Retina (tissue), 1 donor: Measurements from ENCODE around the gene MAP2K3.
A peak's percentile ranks its signal among the peaks of the same experiment; 100 is the strongest.

Experiments used
- DNase-seq: peaks from one replicate; pipeline ENCODE4 v3.0.0-alpha.2; 2016

MAP2K3 gene

GRCh38 chr17:21284319-21285163 is at the start of gene MAP2K3:
MAP2K3 (plus strand) TSS chr17:21284711; CDS start chr17:21284921, 210 bp downstream.
- peak; percentile 99 for DNase-seq

GRCh38 chr17:21235921-21236320 is 48.6 kb upstream of the MAP2K3 start:
- no peak for DNase-seq

- DNase-seq, result no peak
Measured at GRCh38 chr17:21239680-21240368, 44.7 kb upstream of the MAP2K3 start.

DNA sequence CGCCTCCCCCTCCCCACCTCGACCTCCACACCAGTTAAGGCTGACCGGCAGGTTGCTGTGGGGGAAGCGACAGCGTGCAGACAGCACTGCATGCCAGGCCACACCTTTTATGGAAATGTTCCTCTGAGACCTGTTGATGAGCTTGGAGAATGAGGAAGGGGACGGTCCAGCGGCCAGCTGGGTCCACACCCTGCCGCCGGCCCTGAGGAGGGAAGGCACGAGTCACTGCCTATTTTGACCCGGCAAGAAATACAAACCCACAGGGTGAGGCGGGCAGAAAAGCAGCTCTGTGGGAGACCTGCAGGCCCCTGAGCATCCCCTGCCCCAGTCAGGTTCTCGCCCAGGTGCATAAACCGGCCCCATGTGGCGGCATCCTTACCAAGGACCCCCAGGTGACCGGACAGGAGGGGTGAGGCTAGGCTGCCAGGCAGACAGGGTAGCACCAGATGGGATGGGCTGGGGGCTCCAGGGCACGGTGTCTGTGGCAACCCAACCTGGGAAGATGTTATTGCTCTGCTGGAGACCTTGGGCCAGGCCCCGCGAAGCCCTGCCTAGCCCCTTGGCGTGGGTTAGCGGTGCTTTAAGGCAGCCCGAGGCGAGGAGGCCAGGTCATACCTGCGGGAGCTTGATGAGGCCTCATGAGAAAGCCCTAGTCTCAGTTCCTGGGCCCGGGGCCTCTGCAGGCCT is 44.0 kb upstream of the MAP2K3 start:
- no peak for DNase-seq

DNA sequence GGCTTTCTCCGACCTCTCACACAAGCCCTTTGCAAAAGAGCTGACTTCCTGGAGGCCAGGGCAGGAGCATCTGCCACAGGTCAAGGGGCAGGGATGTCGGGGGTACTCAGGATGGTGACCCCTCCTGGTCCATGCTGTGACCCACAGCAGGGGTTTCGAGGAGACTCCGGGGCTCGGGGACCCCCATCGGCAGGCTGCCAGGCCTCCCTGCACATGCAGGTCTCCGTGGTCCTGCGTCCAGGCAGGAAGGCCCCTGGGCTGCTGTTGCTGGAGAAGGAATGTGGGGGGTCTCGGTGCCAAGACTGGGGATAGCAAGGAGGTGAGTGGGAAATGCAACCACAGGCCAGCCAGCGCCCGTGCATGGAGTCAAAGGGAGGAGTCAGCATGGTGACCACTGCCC is 42.9 kb upstream of the MAP2K3 start:
- DNase-seq, result no peak

DNA sequence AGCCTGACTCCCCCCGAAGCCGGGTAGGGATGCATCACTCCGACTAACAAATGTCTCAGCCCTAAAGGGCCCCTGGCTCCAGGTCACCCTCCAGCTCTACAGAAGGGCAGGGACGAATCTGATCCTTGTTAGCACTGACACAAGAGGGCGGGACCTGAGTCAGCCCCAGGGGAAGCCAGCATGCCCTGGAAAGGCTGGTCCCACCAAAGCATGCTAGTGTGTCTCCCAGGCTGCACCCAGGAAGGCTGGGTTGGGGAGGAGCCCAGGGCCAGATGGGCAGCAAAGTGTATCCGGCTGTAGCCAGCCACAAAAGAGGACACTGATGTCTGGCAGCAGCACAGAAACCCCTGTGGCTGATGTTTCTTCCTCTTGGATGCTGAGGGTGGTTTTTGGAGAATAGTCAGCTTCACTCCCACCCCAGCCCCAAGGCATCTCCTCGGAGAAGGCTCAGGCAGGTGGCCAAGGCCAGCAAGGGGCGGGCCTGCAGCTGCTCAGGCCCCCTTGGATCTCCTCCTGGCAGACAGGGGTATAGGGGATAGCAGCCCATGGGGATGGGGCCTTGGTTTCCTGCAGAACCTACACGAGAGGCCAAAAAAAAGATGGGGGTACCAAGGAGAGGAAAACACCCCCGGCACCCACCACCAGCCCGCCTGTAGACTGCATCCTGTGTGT is 42.3 kb upstream of the MAP2K3 start:
- DNase-seq, result no peak

GRCh38 chr17:21242780-21243515 is 41.6 kb upstream of the MAP2K3 start:
- DNase-seq, result no peak

DNA sequence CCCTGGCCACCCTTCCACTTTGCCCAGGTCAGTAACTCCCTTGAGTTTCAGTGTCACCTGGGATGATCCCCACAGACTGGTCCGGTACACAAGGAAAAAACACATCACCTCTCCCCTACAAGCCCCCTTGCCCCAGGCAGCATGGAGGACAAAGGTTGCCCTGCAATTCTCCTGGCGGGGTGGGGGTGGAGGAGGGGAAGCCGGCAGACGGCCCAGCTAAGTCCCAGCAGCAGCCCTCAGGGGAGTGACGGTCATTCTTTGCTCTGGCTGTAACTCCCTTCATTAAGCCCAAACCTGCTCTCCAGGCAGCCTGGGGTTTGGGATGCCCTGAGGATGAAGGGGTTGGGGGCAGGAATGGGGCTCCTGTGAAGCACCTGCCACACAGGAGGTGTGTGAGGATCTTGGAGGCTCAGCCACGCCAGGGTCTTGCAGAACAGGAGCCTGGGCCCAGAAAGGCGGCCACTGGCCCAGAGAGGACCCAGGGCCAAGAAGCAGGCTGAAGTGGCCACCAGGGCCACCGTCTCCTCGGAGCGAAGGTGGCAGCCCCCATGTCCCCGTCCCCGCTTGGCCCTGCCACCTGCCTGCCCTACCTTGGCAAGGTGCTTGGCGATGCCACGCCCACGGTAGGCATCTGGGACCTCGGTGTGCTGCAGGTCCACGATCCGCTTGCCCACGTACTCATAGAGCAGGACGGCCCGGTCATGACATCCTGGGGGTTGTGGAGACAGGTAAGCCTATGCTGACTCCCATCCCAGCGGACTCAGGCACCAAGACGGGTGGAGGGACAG is 40.8 kb upstream of the MAP2K3 start:
- DNase-seq, result no peak

- DNase-seq, result no peak
Measured at GRCh38 chr17:21245639-21246084, 38.8 kb upstream of the MAP2K3 start.

DNA sequence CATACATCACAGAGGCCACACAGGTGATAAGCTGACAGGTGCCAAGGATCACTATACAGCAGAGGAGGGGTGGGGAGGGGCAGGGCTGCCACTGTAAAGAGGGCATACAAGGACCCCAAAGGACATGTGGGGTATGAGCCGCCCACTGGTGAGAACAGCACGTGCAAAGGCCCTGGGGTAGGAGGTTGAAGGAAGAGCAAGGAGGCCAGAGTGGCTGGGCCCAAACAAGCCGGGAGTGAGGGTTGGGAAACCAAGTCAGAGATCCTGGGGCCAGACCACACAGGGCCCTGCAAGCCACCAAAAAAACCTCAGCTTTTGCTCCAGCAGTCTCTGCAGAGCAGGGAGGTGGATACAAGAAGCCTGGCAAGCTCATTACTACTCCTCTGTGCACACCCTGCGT is 37.8 kb upstream of the MAP2K3 start:
- no peak for DNase-seq

DNA sequence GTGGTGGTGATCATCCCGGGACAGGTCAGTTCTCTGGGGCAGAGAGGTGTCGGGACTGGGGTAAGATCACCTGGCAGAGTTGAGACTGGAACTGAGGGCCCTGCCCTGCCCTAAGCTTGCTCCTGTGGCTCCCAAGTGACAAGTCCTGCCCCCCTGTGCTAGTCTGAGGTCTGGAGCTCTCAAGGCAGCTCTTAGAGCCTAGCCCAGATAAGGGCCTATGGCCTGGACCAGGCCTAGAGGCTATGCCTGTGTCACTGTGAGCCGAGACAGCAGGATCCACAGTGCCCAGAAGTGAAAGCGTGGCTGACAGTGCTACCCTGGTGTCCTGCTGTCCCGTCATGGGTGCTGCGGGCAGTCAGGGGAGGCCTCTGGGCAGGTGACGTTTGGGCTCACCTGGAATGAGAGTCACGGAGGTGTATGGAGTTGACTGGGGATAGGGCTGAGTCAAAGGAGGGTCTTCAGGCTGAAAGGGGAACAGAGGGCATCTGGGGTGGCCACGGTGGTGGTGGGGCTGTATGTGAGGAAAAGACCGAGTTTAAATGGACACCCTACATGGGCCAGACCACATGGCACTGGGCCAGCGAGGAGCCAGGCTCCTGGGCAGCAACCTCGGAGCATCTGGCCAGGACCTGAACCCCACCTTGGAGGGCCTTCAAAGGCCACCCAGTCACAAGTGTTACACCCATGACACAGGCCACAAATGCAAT is 36.8 kb upstream of the MAP2K3 start:
- no peak for DNase-seq

- DNase-seq, result no peak
Measured at GRCh38 chr17:21248500-21248899, 36.0 kb upstream of the MAP2K3 start.

DNA sequence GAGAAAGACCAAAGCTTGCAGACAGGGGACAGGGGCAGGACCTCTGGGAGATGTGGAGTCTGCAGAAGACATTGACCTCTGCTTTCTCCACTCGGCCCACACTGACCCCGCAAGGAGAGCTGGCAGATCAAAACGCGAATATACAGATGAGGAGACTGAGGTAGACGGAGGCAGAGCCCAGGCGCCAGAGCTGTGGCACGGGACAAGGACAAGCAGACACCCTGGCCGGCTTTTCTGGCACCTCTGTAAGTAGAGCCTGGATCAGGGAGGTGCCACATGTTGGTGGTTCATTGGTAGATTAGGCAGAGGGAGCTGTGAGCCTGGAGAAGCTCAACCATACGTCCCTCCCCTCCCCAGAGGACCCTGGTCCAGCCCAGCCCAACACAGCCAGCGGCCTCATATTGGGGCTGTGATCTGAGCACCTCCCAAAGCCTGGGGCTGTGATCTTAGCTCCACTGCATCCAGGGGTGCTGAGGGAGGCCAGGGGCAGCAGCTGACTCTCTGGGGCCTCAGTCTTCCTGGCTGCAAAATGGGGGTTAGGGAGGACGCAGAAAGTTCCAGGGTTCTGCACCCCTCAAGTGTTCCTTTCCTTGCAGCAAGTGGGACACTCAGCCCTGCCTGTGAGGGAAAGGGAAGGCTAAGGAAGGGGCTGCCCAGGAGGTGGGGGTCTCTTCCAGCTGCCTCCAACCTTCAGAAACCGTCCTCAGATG is 35.3 kb upstream of the MAP2K3 start:
- DNase-seq, result no peak

GRCh38 chr17:21249920-21250703 is 34.4 kb upstream of the MAP2K3 start:
- no peak for DNase-seq

- no peak for DNase-seq
Measured at GRCh38 chr17:21250854-21251253, 33.7 kb upstream of the MAP2K3 start.

GRCh38 chr17:21251337-21252010 is 33.0 kb upstream of the MAP2K3 start:
- no peak for DNase-seq

GRCh38 chr17:21252289-21252795 is 32.2 kb upstream of the MAP2K3 start:
- DNase-seq, result no peak
